Measurements from ENCODE around the gene STK11. TPM values are rescaled to one million over a fixed set of nuclear protein-coding genes. Genes with fewer than 3 reads are reported as not detected.
"Not testable (repeated sequence)": the region's sequence is repeated elsewhere in the genome, so short reads cannot be mapped to it uniquely, and the experiment has no call there.

Gene STK11
- total and polyA plus RNA-seq, 2 donors: 31.7 to 56.5 TPM

GRCh38 chr19:1238369-1239303, 33.1 kb downstream of the STK11 start:
- no peaks in the 10 kb centered on the region for H3K36me3 ChIP-seq (ENCODE audit: insufficient read depth)
- 59% methylated on average over 34 of the region's 34 CpGs for WGBS
- no peaks in the 10 kb centered on the region for H3K4me1 ChIP-seq (ENCODE audit: insufficient read depth)
- peak overlapping the region; percentile 46 for H3K4me3 ChIP-seq (ENCODE audit: low read depth, low read length)
- no peak for DNase-seq (ENCODE audit: extremely low spot score)
- no peak overlapping the region for H3K27ac ChIP-seq (ENCODE audit: low read depth)

- Histone ChIP-seq H3K27ac (ENCODE audit: low read depth) (no peak overlapping the region), H3K4me1 (ENCODE audit: insufficient read depth) (no peaks in the 10 kb centered on the region), H3K36me3 (ENCODE audit: insufficient read depth) (no peaks in the 10 kb centered on the region), H3K4me3 (ENCODE audit: low read depth, low read length) (no peak overlapping the region)
- WGBS: 85% methylated on average over 11 of the region's 11 CpGs
- DNase-seq (ENCODE audit: extremely low spot score): no peak
Measured at GRCh38 chr19:1239420-1239795, 33.8 kb downstream of the STK11 start.

GRCh38 chr19:1239796-1240737, 34.5 kb downstream of the STK11 start:
- Histone ChIP-seq H3K4me3 (ENCODE audit: low read depth, low read length) (peak overlapping the region; percentile 8), H3K36me3 (ENCODE audit: insufficient read depth) (no peaks in the 10 kb centered on the region), H3K27ac (ENCODE audit: low read depth) (peak overlapping the region; percentile 76), H3K4me1 (ENCODE audit: insufficient read depth) (no peaks in the 10 kb centered on the region)
- DNase-seq (ENCODE audit: extremely low spot score): no peak
- WGBS: 10% methylated on average over 84 of the region's 84 CpGs

- 61% methylated on average over 15 of the region's 15 CpGs for WGBS
- DNase-seq (ENCODE audit: extremely low spot score): no peak
- Histone ChIP-seq H3K4me1 (ENCODE audit: insufficient read depth) (peaks cover 3% of the 10 kb centered on the region), H3K36me3 (ENCODE audit: insufficient read depth) (no peaks in the 10 kb centered on the region), H3K4me3 (ENCODE audit: low read depth, low read length) (no peak overlapping the region), H3K27ac (ENCODE audit: low read depth) (no peak overlapping the region)
Measured at GRCh38 chr19:1240925-1241324, 35.3 kb downstream of the STK11 start.

- peaks cover 3% of the 10 kb centered on the region for H3K4me1 ChIP-seq (ENCODE audit: insufficient read depth)
- peak within 1 kb of the TSS; percentile 84 for H3K4me3 ChIP-seq (ENCODE audit: low read depth, low read length)
- H3K27ac ChIP-seq (ENCODE audit: low read depth): peak within 1 kb of the TSS; percentile 57
- no peak for DNase-seq (ENCODE audit: extremely low spot score)
- H3K36me3 ChIP-seq (ENCODE audit: insufficient read depth): no peaks in the 10 kb centered on the region
- WGBS: under 1% methylated on average over 79 of the region's 79 CpGs
Measured at GRCh38 chr19:1241417-1242095, 36.0 kb downstream of the STK11 start, which contains the start of gene ATP5F1D. Gene ATP5F1D, plus strand, starts transcription at chr19:1241751. Its CDS starts 100 bp downstream, at chr19:1241851.

GRCh38 chr19:1243768-1244692, 38.5 kb downstream of the STK11 start:
- no peak for DNase-seq (ENCODE audit: extremely low spot score)
- Histone ChIP-seq H3K36me3 (ENCODE audit: insufficient read depth) (no peaks in the 10 kb centered on the region), H3K4me1 (ENCODE audit: insufficient read depth) (peaks cover 3% of the 10 kb centered on the region), H3K27ac (ENCODE audit: low read depth) (peak overlapping the region; percentile 86), H3K4me3 (ENCODE audit: low read depth, low read length) (no peak overlapping the region)
- WGBS: 38% methylated on average over 33 of the region's 33 CpGs

- DNase-seq (ENCODE audit: extremely low spot score): no peak
- peaks cover 3% of the 10 kb centered on the region for H3K4me1 ChIP-seq (ENCODE audit: insufficient read depth)
Measured at GRCh38 chr19:1244693-1245451, 39.3 kb downstream of the STK11 start.

GRCh38 chr19:1245494-1246264, 40.1 kb downstream of the STK11 start:
- no peak for DNase-seq (ENCODE audit: extremely low spot score)
- Histone ChIP-seq H3K36me3 (ENCODE audit: insufficient read depth) (no peaks in the 10 kb centered on the region), H3K4me1 (ENCODE audit: insufficient read depth) (peaks cover 3% of the 10 kb centered on the region), H3K4me3 (ENCODE audit: low read depth, low read length) (no peak overlapping the region), H3K27ac (ENCODE audit: low read depth) (peak overlapping the region; percentile 86)
- WGBS: 72% methylated on average over 26 of the region's 26 CpGs

More at GRCh38 chr19:1244693-1245451, 39.3 kb downstream of the STK11 start:
- peak overlapping the region; percentile 86 for H3K27ac ChIP-seq (ENCODE audit: low read depth)
- 22% methylated on average over 31 of the region's 31 CpGs for WGBS
- no peaks in the 10 kb centered on the region for H3K36me3 ChIP-seq (ENCODE audit: insufficient read depth)
- no peak overlapping the region for H3K4me3 ChIP-seq (ENCODE audit: low read depth, low read length)

- H3K36me3 ChIP-seq (ENCODE audit: insufficient read depth); H3K4me3 ChIP-seq (ENCODE audit: low read depth, low read length); H3K4me1 ChIP-seq (ENCODE audit: insufficient read depth); DNase-seq (ENCODE audit: extremely low spot score): not testable (repeated sequence)
- 74% methylated on average over 27 of the region's 27 CpGs for WGBS
- peak overlapping the region; percentile 24 for H3K27ac ChIP-seq (ENCODE audit: low read depth)
Measured at GRCh38 chr19:1246265-1247087, 40.9 kb downstream of the STK11 start.

GRCh38 chr19:1247748-1248138, 42.2 kb downstream of the STK11 start:
- H3K4me3 ChIP-seq (ENCODE audit: low read depth, low read length): peak overlapping the region; percentile 64
- 69% methylated on average over 8 of the region's 8 CpGs for WGBS
- H3K27ac ChIP-seq (ENCODE audit: low read depth): peak overlapping the region; percentile 93
- peaks cover 4% of the 10 kb centered on the region for H3K4me1 ChIP-seq (ENCODE audit: insufficient read depth)
- no peaks in the 10 kb centered on the region for H3K36me3 ChIP-seq (ENCODE audit: insufficient read depth)
- no peak for DNase-seq (ENCODE audit: extremely low spot score)
